ENCODE data around the gene TMEM131.
"Not testable (repeated sequence)": the region's sequence is repeated elsewhere in the genome, so short reads cannot be mapped to it uniquely, and the experiment has no call there.

TMEM131 gene

DNA sequence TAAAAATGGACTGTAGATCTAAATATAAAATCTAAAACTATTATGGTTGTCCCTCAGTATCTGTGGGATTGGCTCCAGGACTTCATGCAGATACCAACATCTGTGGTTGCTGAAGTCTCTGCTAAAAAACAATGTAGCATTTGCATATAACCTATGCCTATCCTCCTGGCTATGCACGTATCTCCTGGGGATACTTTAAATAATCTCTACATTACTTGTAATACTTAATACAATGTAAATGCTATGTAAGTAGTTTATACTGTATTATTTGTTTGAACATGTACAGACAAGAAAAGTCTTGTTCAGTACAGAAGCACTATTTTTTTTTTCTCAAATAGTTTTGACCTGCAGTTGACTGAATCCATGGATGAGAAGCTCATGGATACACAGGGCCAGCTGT is 147.4 kb downstream of the TMEM131 start:
- no peak for DNase-seq

DNA sequence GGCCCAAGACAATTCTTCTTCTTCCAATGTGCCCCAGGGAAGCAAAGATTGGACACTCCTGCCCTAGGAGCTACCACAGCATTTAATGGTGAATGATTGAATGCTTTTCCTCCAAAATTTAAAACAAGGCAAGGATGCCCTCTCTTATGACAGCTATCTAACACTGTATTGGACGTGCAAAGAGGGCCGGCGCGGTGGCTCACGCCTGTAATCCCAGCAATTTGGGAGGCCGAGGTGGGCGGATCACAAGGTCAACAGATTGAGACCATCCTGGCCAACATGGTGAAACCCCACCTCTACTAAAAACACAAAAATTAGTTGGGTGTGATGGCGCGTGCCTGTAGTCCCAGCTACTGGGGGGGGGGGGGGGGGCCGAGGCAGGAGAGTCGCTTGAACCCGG is 149.0 kb downstream of the TMEM131 start:
- DNase-seq: not testable (repeated sequence)

DNA sequence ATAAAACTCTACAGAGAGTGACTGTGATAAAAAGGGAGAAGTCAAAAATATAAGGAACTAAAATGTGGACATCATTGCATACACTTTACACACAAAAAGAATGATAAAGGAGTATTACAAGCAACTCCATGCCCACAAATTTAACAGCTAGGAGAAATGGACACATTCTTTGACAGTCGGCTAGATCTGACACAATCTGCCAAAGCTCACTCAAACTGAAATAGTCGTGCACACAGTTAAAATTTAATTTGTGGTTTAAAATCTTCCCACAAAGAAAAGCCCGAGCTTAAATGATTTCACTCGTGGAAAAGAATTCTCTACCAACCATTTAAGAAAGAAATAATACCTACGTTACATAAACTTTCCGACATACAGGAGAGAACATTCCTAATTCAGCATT is 149.9 kb downstream of the TMEM131 start:
- no peak for DNase-seq

DNA sequence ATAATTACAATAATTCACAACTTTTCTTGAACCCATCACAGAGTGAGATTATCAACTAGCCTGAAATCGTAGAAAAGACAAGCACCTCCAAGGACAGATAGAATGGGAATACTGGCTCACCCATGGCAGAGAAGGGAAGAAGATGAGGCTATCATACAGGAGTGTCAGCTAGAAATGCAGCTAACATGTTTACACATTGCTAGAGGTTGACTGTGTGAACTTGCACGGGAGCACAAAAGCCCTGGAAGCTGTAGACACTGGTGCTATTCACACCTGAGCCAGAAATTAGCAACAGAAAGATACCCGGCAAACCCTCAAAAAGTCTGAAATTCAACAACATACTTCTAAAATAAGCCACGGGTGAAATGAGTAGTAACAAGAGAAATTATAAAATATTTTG is 150.6 kb downstream of the TMEM131 start:
- DNase-seq: no peak

DNA sequence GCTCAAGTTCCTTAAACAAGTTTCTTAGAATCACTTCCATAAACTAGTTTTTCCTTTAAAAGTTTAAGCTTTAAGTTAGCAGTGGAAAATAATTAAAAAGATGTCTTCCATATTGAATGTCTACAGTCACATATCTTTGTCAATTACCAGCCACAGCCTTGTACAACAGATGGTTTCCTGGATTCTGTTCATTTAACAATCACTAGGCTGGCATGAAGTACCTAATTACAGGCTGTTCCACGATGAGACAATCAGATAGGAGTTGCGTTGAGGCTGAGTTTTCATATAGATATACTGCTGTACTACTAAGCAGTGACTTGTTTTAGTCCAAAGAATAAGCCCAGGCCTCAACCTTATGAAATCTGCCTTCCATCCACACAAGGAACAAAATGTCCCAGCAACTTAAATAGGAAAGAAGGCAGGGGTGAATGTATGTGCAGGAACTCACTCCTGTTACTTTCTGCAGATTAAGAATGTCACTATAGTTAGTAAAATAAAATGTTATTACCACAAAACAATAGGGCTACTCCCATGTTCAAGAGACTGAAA is 151.4 kb downstream of the TMEM131 start:
- no peak for DNase-seq

DNA sequence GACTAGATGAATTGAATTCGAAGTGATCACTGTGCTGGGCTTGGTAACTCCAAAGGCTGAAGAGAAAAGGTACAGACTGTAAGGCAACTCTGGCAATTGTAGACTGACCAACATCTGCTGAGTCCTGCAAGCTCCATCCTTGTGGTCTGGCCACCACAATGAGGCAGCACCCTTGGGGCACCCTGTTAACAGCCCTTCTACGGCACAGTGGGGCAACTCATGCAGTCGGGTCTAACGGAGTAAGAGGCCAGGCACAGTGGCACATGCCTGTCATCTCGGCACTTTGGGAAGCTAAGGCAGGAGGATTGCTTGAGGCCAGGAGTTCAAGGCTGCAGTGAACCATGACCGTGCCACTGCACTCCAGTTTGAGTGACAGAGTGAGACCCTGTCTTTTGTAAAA is 155.6 kb downstream of the TMEM131 start:
- DNase-seq: no peak

DNA sequence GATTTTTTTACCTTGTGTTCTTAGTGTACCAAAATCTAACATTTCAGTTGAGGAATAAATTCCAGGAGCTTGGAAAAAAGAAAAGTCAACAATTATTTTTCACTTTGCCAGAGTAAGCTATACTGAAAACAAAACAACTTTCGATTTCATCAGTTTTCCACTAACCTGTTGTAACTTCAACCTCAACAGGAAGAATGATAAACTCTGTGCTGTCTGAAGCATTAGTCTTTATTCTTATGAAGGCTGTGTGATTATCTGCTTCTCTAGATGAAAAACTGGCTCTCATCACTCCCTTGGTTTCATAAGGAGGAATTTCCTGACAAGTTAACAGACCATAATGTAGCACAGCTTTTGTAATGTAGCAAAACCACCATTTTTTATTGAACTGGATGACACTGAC is 161.1 kb downstream of the TMEM131 start:
- DNase-seq: no peak

DNA sequence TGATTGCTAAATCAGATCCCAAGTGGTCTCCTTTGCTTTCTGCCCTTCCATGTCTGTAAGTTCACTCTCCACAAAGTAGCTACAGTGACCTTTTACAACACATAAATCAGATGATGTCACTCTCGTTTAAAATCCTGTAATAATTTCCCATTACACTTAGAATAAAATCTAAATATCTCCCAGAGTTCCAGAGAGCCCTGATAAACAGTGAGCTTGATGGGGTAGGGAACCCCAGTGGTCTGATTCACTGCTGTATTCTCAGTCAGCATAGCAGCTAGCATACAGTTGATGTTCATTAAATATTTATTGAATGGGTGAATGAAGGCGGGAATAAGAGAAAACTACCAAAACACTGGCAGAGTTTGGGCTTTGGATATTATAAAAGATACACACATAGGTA is 164.6 kb downstream of the TMEM131 start:
- no peak for DNase-seq

DNA sequence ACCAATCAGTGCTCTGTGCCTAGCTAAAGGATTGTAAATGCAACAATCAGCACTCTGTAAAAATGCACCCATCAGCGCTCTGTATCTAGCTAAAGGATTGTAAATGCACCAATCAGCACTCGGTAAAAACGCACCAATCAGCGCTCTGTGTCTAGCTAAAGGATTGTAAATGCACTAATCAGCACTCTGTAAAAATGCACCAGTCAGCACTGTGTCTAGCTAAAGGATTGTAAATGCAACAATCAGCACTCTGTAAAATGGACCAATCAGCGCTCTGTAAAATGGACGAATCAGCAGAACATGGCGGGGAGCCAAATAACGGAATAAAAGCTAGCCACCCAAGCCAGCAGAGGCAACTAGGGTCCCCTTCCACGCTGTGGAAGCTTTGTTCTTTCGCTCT is 166.5 kb downstream of the TMEM131 start:
- not testable (repeated sequence) for DNase-seq

DNA sequence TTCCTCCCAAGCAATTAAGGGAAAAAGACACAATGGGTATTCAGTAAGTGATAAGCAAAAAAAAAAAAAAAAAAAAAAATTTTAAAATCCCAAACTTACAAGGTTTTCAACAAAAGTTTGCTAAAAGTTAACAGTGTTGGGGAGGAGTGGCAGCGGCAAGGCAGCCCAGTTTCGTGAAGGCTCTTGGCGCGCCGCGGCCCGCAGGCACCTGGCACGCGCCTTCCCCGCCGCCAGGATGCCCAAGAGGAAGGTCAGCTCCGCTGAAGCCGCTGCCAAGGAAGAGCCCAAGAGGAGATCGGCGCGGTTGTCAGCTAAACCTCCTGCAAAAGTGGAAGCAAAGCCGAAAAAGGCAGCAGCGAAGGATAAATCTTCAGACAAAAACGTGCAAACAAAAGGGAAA is 168.7 kb downstream of the TMEM131 start:
- DNase-seq: not testable (repeated sequence)

DNA sequence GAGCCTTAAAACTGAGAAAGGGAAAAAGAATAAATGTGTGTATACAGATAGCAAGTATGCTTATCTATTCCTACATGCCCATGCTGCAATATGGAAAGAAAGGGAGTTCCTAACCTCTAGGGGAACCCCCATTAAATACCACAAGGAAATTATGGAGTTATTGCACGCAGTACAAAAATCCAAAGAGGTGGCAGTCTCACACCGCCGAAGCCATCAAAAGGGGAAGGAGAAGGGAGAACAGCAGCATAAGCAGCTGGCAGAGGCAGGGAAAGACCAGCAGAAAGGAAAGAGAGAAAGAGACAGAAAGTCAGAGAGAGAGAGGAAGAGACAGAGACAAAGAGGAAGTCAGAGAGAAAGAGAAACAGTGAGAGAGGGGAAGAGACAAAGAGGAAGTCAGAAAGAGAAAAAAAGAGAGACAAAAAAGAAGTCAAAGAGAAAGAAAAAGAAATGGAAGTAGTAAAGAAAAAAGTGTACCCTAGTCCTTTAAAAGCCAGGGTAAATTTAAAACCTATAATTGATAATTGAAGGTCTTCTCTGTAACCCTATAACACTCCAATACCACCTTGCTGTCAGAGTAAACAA is 169.4 kb downstream of the TMEM131 start:
- DNase-seq: not testable (repeated sequence)

DNA sequence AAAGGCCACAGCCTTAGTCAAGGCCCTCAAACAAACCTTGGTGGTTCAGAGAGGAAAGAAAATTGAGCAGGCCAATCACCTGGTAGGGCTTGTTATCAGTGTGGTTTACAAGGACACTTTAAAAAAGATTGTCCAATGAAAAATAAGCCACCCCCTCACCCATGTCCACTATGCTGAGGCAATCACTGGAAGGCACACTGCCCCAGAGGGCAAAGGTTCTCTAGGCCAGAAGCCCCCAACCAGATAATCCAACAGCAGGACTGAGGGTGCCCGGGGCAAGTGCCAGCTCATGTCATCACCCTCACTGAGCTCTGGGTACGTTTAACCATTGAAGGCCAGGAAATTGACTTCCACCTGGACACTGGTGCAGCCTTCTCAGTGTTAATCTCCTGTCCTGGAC is 171.7 kb downstream of the TMEM131 start:
- DNase-seq: not testable (repeated sequence)

DNA sequence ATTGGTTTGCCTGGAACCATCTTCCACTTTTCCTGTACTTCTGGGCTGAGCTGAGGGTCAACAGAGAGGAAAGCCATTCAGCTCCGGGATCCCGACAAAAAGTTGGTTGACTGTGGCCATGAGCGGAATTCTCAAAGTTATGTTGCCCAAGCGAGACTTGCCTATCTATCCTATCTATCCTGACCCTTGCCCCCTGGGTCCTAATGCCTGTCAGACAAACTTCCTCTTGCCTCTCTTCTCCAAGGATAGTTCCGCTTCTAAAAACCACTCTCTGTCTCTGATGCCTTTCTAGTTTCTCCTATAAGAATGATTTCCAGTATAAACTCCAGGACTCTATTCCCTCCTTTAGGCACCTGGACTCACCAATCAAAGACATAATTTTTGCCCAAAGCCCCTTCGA is 173.9 kb downstream of the TMEM131 start:
- not testable (repeated sequence) for DNase-seq

DNA sequence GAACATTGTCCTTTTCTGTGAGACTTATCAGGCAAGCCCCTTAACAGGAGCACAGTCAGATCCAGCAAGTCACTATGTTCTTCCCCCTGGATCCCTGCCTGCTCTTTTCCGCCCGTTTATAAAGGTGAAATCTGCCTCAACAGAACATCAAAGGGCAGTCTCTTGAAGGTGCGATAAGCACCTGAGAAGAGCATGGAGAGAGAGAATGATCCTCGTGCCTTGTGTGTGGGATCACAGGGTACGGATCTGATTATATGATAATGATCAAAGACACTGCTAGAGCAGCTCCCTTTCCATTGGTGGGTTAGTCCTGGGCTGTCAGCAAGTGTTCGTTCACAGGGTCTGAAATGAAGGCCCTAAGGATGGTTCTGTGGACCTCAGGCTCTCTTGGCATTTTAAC is 176.0 kb downstream of the TMEM131 start:
- no peak for DNase-seq

DNA sequence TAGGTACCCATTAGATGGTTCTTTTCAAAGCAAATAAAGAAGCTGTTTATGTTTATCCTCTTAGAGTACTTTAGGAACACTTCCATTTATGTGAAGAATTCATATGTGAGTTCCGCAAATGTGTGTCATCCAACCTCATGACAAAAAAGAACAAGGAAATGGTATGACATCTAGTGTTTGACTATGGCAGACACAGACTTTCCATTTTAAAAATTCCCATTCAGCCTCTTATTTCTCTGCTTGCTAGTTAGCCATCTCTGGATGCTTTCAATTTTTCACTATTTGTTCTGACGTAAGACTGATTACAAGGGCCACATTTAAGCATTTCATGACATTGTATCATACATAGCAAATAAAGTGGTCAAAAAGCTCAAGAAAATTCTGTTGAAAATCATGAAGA is 179.3 kb downstream of the TMEM131 start:
- DNase-seq: no peak

DNA sequence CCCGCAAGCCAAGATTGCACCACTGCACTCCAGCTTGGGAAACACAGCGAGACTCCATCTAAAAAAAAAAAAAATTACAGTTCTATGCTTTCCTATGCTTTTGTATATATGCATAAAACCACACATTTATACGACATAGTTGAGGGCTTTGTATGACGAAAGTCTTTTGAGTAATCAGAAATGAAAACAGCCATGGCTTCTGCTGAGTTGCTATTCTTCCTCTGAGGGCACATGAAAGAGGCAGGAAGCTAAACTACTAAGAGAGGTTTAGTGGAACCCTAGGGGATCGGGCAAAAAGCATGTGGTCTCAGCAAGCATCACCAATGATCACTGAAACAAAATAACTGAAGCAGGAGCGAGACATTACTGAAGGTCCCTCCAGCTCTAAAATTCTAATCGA is 182.8 kb downstream of the TMEM131 start:
- no peak for DNase-seq

DNA sequence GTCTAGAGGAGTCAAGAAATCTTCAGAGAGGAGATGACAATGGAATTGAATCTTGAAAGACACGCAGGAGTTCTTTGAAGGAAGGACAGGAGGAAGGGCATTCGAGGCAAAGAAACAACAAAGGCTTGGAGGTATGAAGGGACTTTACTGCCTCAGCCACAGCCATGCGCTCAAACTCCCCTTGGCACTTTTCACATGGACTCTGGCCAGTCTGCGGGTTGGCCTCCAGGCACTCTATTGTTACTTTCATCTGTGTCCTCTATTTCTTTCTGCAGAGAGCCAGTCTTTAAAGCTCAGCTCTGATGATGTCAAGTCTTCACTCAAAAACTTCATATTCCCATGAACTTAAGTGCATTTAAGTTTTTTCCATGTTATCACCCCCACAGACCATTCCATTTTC is 186.9 kb downstream of the TMEM131 start:
- DNase-seq: no peak

DNA sequence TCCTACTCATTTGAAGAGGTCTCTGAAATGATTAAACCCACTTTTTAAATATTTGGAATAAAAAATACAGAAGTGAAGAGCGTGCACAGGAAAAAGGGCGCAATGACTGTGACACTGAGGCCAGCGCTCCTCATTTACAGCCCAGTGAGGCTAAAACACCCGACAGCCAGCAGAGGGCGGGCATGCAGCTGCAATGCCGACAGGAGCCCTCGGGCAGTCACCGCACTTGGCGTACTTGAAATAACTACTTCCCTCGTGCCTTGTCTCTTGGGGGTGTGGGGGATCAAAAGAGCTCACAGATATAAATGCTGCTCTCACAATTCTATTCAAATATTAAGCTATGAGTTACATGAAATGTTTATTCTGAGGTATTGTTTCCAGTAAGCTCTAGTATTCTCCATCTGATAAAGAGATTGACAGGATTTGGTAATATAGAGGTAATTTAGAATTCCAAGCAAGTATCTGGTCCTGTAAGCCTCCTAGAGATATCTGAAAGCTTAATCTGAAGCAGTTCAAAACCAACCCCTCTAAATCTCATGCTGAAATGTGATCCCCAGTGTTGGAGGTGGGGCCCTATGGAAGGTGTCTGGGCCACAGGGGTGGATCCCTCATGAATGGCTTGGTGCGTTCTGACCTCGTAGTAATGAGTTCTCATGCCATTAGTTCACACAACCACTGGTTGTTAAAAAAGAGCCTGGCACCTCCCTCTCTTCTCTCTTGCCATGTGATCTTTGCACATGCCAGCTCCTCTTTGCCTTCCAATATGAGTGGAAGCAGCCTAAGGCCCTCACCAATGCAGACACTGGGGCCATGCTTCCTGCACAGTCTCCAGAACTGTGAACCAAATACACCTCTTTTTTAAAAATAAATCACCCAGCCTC is 188.8 kb downstream of the TMEM131 start:
- peak; percentile 62 to 73 for DNase-seq

DNA sequence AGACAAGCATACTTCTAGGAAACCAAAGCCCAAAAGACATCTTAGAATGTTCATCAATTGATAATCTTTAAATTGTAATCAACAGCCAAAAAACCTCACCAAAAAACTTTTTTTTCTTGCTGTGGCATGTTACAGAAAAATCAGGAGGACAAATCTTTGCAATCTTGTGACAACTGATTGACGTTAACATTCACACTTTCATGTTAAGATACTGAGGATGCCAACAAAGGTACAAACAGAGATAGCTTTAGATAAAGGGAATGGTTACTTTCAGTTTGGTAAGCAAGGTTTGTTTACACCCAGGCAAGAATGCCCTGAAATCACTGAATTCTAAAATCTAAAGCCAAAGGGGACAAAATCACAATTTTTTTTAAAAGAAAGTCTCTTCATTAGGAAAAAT is 190.0 kb downstream of the TMEM131 start:
- DNase-seq: no peak

DNA sequence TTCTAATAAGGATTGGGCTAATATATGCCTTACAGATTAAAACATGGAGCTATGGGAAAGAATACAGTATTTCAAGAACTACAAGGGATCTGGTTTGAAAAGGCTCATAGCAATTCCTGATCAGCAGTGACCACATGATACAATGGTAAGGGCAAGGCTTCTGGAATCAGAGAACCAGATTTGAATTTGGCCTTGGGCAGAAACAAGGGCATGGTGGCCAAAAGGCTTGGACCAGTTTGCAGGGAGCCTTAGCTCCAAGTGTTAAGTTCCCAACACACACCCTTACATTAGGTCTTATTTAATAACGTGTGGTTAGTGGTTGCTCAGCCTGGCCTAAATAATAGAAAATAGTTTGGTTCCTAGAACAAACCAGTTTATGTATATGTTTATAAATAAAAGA is 194.7 kb downstream of the TMEM131 start:
- DNase-seq: no peak

DNA sequence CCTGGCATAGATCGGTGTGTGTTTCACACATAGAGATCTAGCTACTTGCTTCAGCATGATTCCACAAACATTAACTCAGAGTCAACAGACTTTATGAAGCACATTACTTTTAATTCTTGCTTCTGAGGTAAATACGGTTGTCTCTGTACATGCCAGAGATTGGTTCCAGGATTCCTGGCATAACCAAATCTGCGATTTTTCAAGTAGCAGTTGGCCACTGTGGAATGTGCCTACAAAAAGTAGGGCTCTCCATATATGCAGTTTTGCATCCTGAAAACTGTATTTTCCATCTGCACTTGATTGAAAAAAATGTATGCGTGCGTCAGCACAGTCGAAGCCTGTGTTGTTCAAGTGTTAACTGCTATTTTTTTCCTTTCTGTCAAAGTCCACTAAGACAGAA is 197.3 kb downstream of the TMEM131 start:
- no peak for DNase-seq

DNA sequence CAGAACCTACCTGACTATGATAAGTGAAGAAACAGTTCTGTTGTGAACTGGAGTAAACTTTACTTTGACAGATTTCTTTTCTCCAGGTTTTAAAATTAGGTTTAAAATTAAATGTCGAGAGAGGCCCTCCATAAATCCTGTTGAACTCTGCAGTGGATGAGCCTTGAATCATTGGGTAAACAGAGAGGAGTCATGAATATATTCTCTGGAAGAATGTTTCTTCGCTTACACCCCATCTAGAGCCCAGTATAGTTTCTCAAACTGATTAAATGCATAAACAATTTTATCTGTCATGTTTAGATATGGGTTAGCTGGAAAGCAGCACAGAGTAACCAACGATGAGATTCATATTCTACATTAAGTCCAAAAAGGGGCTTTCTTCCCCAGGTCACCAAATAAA is 198.4 kb downstream of the TMEM131 start:
- no peak for DNase-seq

DNA sequence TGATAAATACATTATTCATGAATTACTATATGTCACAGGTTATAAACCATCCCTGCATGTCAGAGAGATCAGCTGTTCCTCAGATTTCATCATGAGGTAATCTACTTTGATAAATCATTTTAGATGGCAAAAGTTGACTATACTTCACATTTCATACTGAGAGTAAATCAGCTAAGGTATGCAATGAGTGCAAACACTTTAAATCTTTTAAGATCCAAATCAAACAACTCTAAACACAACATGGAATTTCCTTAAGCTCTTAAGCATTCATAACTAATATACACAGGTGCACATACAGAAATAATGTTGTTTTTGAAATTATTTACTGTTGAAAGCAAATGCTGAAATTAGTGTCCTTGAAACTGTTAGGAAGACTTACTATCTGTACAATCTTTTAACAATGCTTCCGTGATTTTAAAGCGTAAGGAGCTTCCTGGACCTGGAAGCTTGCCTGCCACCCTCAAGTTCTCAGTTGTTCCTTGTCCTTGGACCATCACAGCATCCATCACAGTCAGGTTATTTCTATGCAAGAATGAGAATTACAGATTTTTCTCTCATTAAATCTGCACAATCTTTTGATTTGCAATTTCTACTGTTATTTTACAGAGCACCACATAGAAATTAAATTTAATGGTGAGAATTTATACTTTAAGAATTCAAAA is 199.2 kb downstream of the TMEM131 start:
- DNase-seq: no peak

DNA sequence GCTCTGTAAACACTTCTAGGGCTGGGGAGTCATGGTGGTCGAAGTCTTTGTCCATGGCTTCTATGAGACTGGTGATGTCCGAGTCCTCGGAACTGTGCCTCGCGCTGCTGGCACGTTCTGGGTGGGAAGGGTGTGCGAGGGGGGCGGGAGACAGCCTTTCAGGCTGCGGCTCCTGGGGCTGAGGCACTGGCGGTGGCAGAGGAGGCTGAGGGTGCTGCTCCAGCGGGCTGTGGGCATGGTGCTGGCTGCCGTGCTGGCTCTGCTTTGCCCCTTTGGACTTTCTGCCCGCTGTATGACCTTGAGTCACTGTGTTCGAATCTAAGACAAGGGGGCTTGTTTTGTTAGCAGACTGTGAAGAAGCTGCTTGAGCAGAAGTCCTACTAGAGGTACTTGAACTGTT is 203.3 kb downstream of the TMEM131 start:
- DNase-seq: no peak

All from SHP77 (cell line).